Neutrophil (primary cell): ENCODE data around the gene ASPRV1.

ENCODE experiments used
- H3K27ac ChIP-seq: fragments of 200-600 bp; sonication (generic); 2 replicates; pipeline ENCODE4 v1.5.1; 2016; ENCODE audit warnings: mild to moderate bottlenecking, moderate library complexity
- H3K27me3 ChIP-seq: fragments of 200-600 bp; sonication (generic); 2 replicates; pipeline ENCODE4 v1.6.0; 2016; ENCODE audit warnings: mild to moderate bottlenecking
- H3K36me3 ChIP-seq: fragments of 200-600 bp; sonication (generic); 2 replicates; pipeline ENCODE4 v1.5.1; 2017
- H3K4me1 ChIP-seq, 2 experiments: fragments of 200-600 bp in 1 of 2; sonication (generic) in 1 of 2; 1 replicate in 1 of 2; 2 replicates in 1 of 2; pipeline versions ENCODE4 v1.5.1 to v1.6.1; 2013 to 2016; ENCODE audit warnings: low read depth in 1 of 2, low read length in 1 of 2, mild to moderate bottlenecking in 1 of 2, moderate library complexity in 1 of 2; ENCODE audit not compliant: control insufficient read depth in 1 of 2, insufficient read depth in 1 of 2
- H3K4me3 ChIP-seq, 2 experiments: fragments of 200-600 bp in 1 of 2; sonication (generic) in 1 of 2; 1 replicate in 1 of 2; 2 replicates in 1 of 2; pipeline ENCODE4 v1.5.1; 2013 to 2016; ENCODE audit warnings: low read depth in 1 of 2, low read length in 1 of 2, mild to moderate bottlenecking in 1 of 2, moderate library complexity in 1 of 2
- H3K9me3 ChIP-seq: fragments of 200-600 bp; sonication (generic); 2 replicates; pipeline ENCODE4 v1.5.1; 2016
- CTCF ChIP-seq: fragments of 200-600 bp; sonication (generic); IDR thresholded peaks from 2 replicates; pipeline ENCODE4 v1.5.1; 2016; ENCODE audit warnings: antibody characterized with exemption

The ASPRV1 gene

GRCh38 chr2:69932596-69932922, 28.9 kb downstream of the ASPRV1 start:
- peaks cover 99 to 100% of the 10 kb centered on the region in 2 experiments for H3K4me1 ChIP-seq
- H3K27me3 ChIP-seq = no peaks in the 10 kb centered on the region
- peak overlapping the region; percentile 99 for H3K27ac ChIP-seq
- peak overlapping the region; percentile 32 to 94 for H3K4me3 ChIP-seq
- no peak for TF ChIP-seq CTCF
- peaks cover 4% of the 10 kb centered on the region for H3K9me3 ChIP-seq
- H3K36me3 ChIP-seq = peaks cover 100% of the 10 kb centered on the region

GRCh38 chr2:69931832-69932595, 29.4 kb downstream of the ASPRV1 start:
- Histone ChIP-seq H3K27me3 (no peaks in the 10 kb centered on the region), H3K4me1 (peaks cover 98 to 100% of the 10 kb centered on the region in 2 experiments), H3K36me3 (peaks cover 100% of the 10 kb centered on the region), H3K9me3 (peaks cover 4% of the 10 kb centered on the region), H3K27ac (peak overlapping the region; percentile 99), H3K4me3 (peak overlapping the region; percentile 32 to 94)
- TF ChIP-seq CTCF = no peak

- Histone ChIP-seq H3K9me3 (no peaks in the 10 kb centered on the region), H3K36me3 (peaks cover 100% of the 10 kb centered on the region), H3K27ac (peak overlapping the region; percentile 99), H3K27me3 (no peaks in the 10 kb centered on the region), H3K4me3 (peak overlapping the region; percentile 57 to 94), H3K4me1 (peaks cover 99 to 100% of the 10 kb centered on the region in 2 experiments)
- peak; percentile 13 for TF ChIP-seq CTCF
Observed at GRCh38 chr2:69926849-69927515, 34.4 kb downstream of the ASPRV1 start.

- Histone ChIP-seq H3K36me3 (peaks cover 100% of the 10 kb centered on the region), H3K27me3 (no peaks in the 10 kb centered on the region), H3K4me1 (peaks cover 96 to 100% of the 10 kb centered on the region in 2 experiments), H3K4me3 (peak overlapping the region; percentile 57 to 94), H3K27ac (peak overlapping the region; percentile 99), H3K9me3 (peaks cover 3% of the 10 kb centered on the region)
- no peak for TF ChIP-seq CTCF
Observed at GRCh38 chr2:69923116-69923515, 38.3 kb downstream of the ASPRV1 start.

- H3K27ac ChIP-seq = peak overlapping the region; percentile 99
- TF ChIP-seq CTCF = no peak
- H3K4me1 ChIP-seq = peaks cover 54 to 75% of the 10 kb centered on the region in 2 experiments
Observed at GRCh38 chr2:69918401-69918800, 43.0 kb downstream of the ASPRV1 start.

More at GRCh38 chr2:69918401-69918800, 43.0 kb downstream of the ASPRV1 start:
- peaks cover 78% of the 10 kb centered on the region for H3K36me3 ChIP-seq
- H3K4me3 ChIP-seq = peak overlapping the region; percentile 87 to 94
- peaks cover 3% of the 10 kb centered on the region for H3K9me3 ChIP-seq
- H3K27me3 ChIP-seq = no peaks in the 10 kb centered on the region
